Spinal cord (tissue), 10 donors: ENCODE measurements around the gene CCT8L2. TPM values are rescaled to one million over a fixed set of nuclear protein-coding genes. Genes with fewer than 3 reads are reported as not detected.
A peak's percentile ranks its signal among the peaks of the same experiment; 100 is the strongest.
"Not testable (repeated sequence)": the region's sequence is repeated elsewhere in the genome, so short reads cannot be mapped to it uniquely, and the experiment has no call there.

Experiments used
- DNase-seq, 6 donors: peaks; one replicate each; pipeline versions ENCODE4 v3.0.0 to v3.0.0-alpha.2; 2013 to 2015; ENCODE audit warnings: low spot score in 6 of 6, low read depth in 4 of 6
- H3K27ac ChIP-seq: one replicate; pipeline ENCODE4 v1.5.1; 2013; ENCODE audit warnings: low read depth, low read length, control low read depth
- H3K27me3 ChIP-seq: one replicate; pipeline ENCODE4 v1.6.1; 2013; ENCODE audit warnings: low read length; ENCODE audit not compliant: control insufficient read depth, insufficient read depth
- H3K36me3 ChIP-seq: one replicate; pipeline ENCODE4 v1.6.1; 2013; ENCODE audit warnings: low read length; ENCODE audit not compliant: control insufficient read depth, insufficient read depth
- H3K4me1 ChIP-seq: one replicate; pipeline ENCODE4 v1.6.1; 2013; ENCODE audit warnings: low read length; ENCODE audit not compliant: control insufficient read depth, insufficient read depth
- H3K4me3 ChIP-seq: one replicate; pipeline ENCODE4 v1.5.1; 2013; ENCODE audit warnings: low read depth, low read length, control low read depth
- H3K9me3 ChIP-seq: one replicate; pipeline ENCODE4 v1.6.1; 2013; ENCODE audit warnings: low read length; ENCODE audit not compliant: control insufficient read depth, insufficient read depth
- WGBS: methylation state at CpG from one replicate; pipeline ENCODE4 v1.1.5; 2013; ENCODE audit warnings: missing lambda C conversion rate; ENCODE audit not compliant: insufficient coverage; 5-methylcytosine and 5-hydroxymethylcytosine counted together
- polyA plus RNA-seq, 2 donors: library from polyadenylated mRNA; unstranded; fragments of 120-200 nt; gene quantifications; one replicate each; pipeline ENCODE4 v1.2.1, GENCODE V29; 2013; ENCODE audit not compliant: insufficient read length in 2 of 2
- total RNA-seq, 2 donors: library from RNA; depleted of rRNA in 1 of 2; stranded (reverse); fragments of 120-200 nt in 1 of 2; fragments of >200 nt in 1 of 2; gene quantifications; one replicate each; pipeline versions ENCODE4 v1.2.3 to v1.2.4, GENCODE V29; 2013 to 2014
- donor health status: healthy.

Gene CCT8L2
- total and polyA plus RNA-seq, 4 donors, result not detected

- WGBS, result 1% methylated on average over 20 of the region's 22 CpGs
- no peak for DNase-seq
- Histone ChIP-seq H3K9me3 (no peaks in the 10 kb centered on the region), H3K27ac (no peak overlapping the region), H3K4me1 (peaks cover 3% of the 10 kb centered on the region), H3K27me3 (peaks cover 23% of the 10 kb centered on the region), H3K36me3 (no peaks in the 10 kb centered on the region), H3K4me3 (no peak overlapping the region)
These were observed 16.3 kb upstream of the CCT8L2 start for GRCh38 chr22:16608931-16609330.

GRCh38 chr22:16604257-16604998, 11.8 kb upstream of the CCT8L2 start:
- not testable (repeated sequence) for H3K4me1 ChIP-seq, DNase-seq, H3K36me3 ChIP-seq, H3K4me3 ChIP-seq, H3K9me3 ChIP-seq, H3K27ac ChIP-seq
- peaks cover 35% of the 10 kb centered on the region for H3K27me3 ChIP-seq
- 53% methylated on average over 3 of the region's 8 CpGs for WGBS

- H3K27ac ChIP-seq, H3K4me3 ChIP-seq, H3K36me3 ChIP-seq, H3K9me3 ChIP-seq, H3K4me1 ChIP-seq, DNase-seq: not testable (repeated sequence)
- no CpG with 5 or more reads among the region's 9 CpGs for WGBS
- H3K27me3 ChIP-seq, result peaks cover 31% of the 10 kb centered on the region
These were observed 11.2 kb upstream of the CCT8L2 start for GRCh38 chr22:16603770-16604242.

DNA sequence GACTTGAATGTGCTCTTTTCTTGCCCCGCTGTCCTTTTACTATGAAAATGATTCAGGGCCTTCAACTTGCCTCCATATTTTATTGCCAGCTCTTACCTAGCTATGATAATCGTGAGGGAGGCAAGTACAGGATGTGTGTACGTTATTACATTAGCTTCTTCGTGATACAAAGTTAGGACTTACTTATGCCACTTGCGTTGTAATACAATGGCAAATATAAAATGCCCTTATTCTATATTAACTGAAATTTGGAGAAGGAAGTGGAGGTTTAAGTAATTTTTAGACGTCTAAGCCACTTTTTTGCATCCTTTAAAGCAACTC, 10.8 kb upstream of the CCT8L2 start:
- H3K27ac ChIP-seq, result no peak overlapping the region
- H3K36me3 ChIP-seq, result no peaks in the 10 kb centered on the region
- H3K9me3 ChIP-seq, result no peaks in the 10 kb centered on the region
- no CpG with 5 or more reads among the region's 6 CpGs for WGBS
- H3K4me3 ChIP-seq, result no peak overlapping the region
- no peaks in the 10 kb centered on the region for H3K4me1 ChIP-seq
- peaks cover 27% of the 10 kb centered on the region for H3K27me3 ChIP-seq
- DNase-seq, result no peak

GRCh38 chr22:16602728-16603447, 10.3 kb upstream of the CCT8L2 start:
- H3K4me1 ChIP-seq, H3K36me3 ChIP-seq, H3K27ac ChIP-seq, DNase-seq, H3K4me3 ChIP-seq, H3K9me3 ChIP-seq: not testable (repeated sequence)
- 3% methylated on average over 28 of the region's 33 CpGs for WGBS
- peaks cover 24% of the 10 kb centered on the region for H3K27me3 ChIP-seq

GRCh38 chr22:16602224-16602727, 9.7 kb upstream of the CCT8L2 start:
- H3K9me3 ChIP-seq, H3K4me3 ChIP-seq, H3K27ac ChIP-seq, H3K36me3 ChIP-seq, DNase-seq, H3K4me1 ChIP-seq: not testable (repeated sequence)
- H3K27me3 ChIP-seq, result peaks cover 21% of the 10 kb centered on the region
- WGBS, result under 1% methylated on average over 68 of the region's 70 CpGs

GRCh38 chr22:16601437-16602223, 9.0 kb upstream of the CCT8L2 start:
- no peaks in the 10 kb centered on the region for H3K9me3 ChIP-seq
- peak overlapping the region; percentile 18 for H3K4me3 ChIP-seq
- H3K4me1 ChIP-seq, result no peaks in the 10 kb centered on the region
- H3K27me3 ChIP-seq, result peaks cover 21% of the 10 kb centered on the region
- WGBS, result under 1% methylated on average over 81 of the region's 100 CpGs
- H3K36me3 ChIP-seq, result no peaks in the 10 kb centered on the region
- no peak overlapping the region for H3K27ac ChIP-seq
- DNase-seq, result peak in 1 of 6 donors; percentile 28

DNA sequence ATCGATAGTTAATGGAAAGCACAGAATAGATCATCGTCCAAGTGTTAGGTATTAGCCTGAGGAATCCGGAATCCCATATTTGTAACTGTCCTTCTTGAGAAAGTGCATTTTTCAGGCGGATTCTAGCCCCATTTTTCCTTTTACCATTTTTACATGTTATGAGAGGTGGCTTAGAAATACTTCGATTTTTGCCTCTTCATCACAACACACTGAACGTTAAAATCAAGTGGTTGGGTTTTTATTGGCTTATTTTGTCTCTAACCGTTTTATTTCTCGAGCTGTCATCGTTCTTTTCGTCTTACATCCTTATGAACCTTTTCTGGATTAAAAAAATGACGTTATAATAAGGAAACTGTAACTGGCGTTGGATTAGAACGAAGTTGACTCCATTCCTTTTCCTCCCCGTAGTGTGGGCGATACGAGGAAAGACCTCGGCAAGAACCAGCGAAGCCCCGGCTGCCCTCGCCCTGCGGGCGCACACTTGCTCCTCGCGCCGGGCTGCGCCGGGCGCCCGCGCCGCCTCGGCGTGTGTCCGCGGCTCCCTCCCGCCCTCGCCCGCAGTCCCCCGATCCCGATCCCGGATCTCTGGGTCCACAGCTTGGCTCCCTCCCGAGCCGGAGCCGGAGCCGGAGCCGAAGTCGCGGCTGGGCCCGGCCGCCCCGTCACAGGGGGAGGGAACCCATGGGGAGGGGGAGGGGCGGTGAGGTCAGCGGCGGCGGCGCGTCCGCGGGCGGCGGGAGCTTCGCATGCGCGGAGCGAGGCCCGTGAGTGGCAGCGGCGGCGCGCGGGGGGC, 8.2 kb upstream of the CCT8L2 start:
- H3K27me3 ChIP-seq, result peaks cover 21% of the 10 kb centered on the region
- H3K27ac ChIP-seq, H3K36me3 ChIP-seq, H3K4me1 ChIP-seq, H3K4me3 ChIP-seq, H3K9me3 ChIP-seq: not testable (repeated sequence)
- peak in 2 of 6 donors; percentile 5 to 66 for DNase-seq
- under 1% methylated on average over 40 of the region's 71 CpGs for WGBS

DNA sequence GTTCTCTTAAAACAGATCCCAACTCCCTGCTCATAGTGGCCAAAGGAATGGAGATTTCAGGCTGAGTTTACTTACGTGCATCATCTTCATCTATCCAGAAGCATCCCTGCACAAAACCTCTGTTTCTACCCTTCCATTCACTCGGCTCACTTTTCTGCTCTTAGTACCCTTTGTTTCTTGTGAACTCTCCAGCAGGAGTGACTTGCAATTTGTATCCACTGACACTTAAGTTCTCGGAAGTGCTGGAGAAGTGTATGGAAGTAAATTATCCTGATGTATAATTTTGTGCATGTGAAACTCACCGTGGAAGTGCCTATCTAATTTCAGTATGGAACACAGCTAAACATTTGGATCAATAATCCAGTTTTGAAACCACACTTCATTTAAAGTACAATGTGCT, 7.0 kb upstream of the CCT8L2 start:
- H3K27me3 ChIP-seq, result peaks cover 20% of the 10 kb centered on the region
- WGBS, result 40% methylated on average over 1 of the region's 4 CpGs
- not testable (repeated sequence) for H3K9me3 ChIP-seq, H3K4me3 ChIP-seq, H3K27ac ChIP-seq, H3K36me3 ChIP-seq, DNase-seq, H3K4me1 ChIP-seq
